Activated naive CD8-positive, alpha-beta T cell treated with anti-CD3 and anti-CD28 coated beads, Interleukin-2, amount 50 U/mL, for 24 hours (primary cell): ENCODE data around the gene UBR1.
"Not testable (repeated sequence)": the region's sequence is repeated elsewhere in the genome, so short reads cannot be mapped to it uniquely, and the experiment has no call there.

Source experiments
- ATAC-seq: fragments of 150-1000 bp; cut with Tn5 transposase; one replicate; pipeline ENCODE4 v1.10.0; 2021
- DNase-seq: peaks from one replicate; pipeline ENCODE4 v3.0.0; 2021
- H3K27ac Mint-ChIP-seq: one replicate; pipeline ENCODE4 v1.8.0; 2021; ENCODE audit warnings: mild to moderate bottlenecking, mixed read lengths
- H3K27me3 Mint-ChIP-seq: one replicate; pipeline ENCODE4 v1.8.0; 2021; ENCODE audit warnings: mixed read lengths
- H3K36me3 Mint-ChIP-seq: one replicate; pipeline ENCODE4 v1.8.0; 2021; ENCODE audit warnings: low read depth, mixed read lengths
- H3K4me1 Mint-ChIP-seq: one replicate; pipeline ENCODE4 v1.8.0; 2021; ENCODE audit warnings: mixed read lengths
- H3K4me3 Mint-ChIP-seq: one replicate; pipeline ENCODE4 v1.8.0; 2021; ENCODE audit warnings: mild to moderate bottlenecking, moderate library complexity, mixed read lengths
- H3K9me3 Mint-ChIP-seq: one replicate; pipeline ENCODE4 v1.8.0; 2021; ENCODE audit warnings: mixed read lengths

The UBR1 gene

DNA sequence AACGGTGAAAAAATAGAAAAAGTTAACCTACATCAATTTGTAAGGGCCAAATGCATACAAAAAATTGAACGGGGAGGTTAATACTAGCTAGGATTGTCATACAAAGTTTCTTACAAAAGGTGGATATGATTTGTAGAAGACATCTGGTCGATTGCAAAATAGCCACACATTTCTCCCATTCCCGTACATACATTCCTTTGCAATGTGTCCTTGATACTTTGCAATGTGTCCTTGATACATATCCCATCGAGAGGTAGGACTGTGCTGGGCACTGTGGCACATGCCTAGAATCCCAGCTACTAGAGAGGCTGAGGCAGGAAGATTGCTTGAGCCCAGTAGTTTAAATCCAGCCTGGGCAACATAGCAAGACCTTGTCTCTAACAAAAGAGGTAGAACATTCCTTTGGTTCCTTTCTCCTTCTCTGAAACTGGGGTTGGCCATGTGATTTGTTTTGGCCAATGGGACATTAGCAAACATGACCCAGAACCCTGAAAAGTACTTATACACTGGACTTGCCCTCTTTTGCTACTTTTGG is 194.7 kb downstream of the UBR1 start:
- no peak for DNase-seq
- H3K4me3 Mint-ChIP-seq: no peak overlapping the region
- peaks cover 14% of the 10 kb centered on the region for H3K4me1 Mint-ChIP-seq
- ATAC-seq: no peak
- H3K9me3 Mint-ChIP-seq: no peaks in the 10 kb centered on the region
- H3K27ac Mint-ChIP-seq: no peak overlapping the region
- H3K36me3 Mint-ChIP-seq: no peaks in the 10 kb centered on the region
- H3K27me3 Mint-ChIP-seq: no peaks in the 10 kb centered on the region

DNA sequence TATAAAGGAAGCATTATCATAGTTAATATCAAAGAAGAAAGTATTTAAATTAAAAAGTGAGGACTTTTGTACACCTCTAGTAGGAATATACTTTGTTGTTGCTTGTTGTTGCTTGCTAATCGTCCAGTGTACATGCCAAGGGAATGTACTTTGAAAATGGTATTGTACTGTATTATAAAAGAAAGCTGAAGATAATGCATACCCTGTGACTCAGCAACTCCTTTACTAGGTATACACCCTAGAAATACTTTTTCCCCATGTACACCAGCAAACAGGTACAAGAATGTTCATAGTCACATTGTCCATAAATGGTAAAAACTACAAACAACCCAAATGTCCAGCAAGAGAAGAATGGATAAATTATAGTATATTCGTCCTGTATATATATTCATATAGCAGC is 197.3 kb downstream of the UBR1 start:
- DNase-seq (no peak), ATAC-seq (no peak)
- no peak overlapping the region for H3K4me3 Mint-ChIP-seq
- H3K9me3 Mint-ChIP-seq: no peaks in the 10 kb centered on the region
- H3K27ac Mint-ChIP-seq: no peak overlapping the region
- no peaks in the 10 kb centered on the region for H3K27me3 Mint-ChIP-seq
- H3K4me1 Mint-ChIP-seq: peaks cover 6% of the 10 kb centered on the region
- no peaks in the 10 kb centered on the region for H3K36me3 Mint-ChIP-seq

DNA sequence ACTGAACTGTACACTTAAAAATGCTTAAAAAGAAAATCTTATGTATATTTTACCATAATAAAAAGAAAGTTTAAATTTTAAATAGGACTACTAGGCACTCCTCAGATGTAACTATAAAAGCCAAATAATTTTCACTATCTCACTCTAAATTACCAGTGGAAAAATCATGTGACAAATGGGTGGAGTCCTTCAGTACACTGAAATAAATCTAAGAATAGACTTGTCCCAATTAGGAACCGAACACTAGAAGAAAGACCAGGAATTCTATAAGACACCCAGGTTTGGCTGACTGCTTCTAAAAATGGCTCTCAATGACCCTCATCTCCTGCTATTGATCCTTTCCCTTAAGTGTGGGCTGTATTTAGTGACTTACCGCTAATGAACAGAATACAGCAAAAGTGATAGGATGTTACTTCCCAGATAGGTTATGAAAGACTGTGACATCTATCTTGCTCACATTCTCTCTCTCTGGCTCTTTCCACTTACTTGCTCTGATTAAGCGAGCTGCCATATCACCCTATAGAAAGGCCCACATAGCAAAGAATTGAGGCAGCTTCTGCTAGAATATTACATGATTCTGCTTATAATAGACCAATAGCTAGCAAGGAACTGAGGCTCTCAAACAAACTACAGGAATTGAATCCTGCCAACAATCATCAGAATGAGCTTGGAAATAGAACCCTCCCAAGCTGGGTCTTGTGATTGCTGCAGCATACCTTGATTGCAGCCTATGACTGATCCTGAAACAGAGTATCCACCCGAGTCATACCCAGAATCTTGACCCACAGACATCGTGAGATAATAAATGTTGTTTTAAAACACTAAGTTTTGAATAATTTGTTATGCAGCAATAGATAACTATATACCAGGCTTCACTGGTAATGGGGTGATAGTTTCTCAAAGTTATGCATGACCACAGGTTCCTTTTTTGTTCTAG is 202.2 kb downstream of the UBR1 start:
- Mint-ChIP-seq H3K9me3 (no peaks in the 10 kb centered on the region), H3K36me3 (no peaks in the 10 kb centered on the region), H3K4me3 (no peak overlapping the region), H3K27ac (no peak overlapping the region), H3K27me3 (no peaks in the 10 kb centered on the region), H3K4me1 (peaks cover 6% of the 10 kb centered on the region)
- no peak for DNase-seq
- no peak for ATAC-seq

DNA sequence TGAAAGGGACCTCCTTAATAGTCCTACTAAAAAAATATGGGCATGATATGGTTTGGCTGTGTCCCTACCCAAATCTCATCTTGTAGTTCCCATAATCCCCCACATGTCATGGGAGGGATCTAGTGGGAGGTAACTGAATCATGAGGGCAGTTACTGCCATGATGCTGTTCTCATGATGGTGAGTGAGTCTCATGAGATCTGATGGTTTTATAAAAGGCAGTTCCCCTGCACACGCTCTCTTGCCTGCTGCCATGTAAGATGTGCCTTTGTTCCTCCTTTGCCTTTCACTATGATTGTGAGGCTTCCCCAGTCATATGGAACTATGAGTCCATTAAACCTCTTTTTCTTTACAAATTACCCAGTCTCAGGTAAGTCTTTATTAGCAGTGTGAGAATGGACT is 211.9 kb downstream of the UBR1 start:
- not testable (repeated sequence) for H3K27me3 Mint-ChIP-seq, H3K4me3 Mint-ChIP-seq, ATAC-seq, H3K36me3 Mint-ChIP-seq, H3K4me1 Mint-ChIP-seq, DNase-seq, H3K27ac Mint-ChIP-seq, H3K9me3 Mint-ChIP-seq
